Measurements from ENCODE around the gene ZNF569.
"Not testable (repeated sequence)": the region's sequence is repeated elsewhere in the genome, so short reads cannot be mapped to it uniquely, and the experiment has no call there.

ZNF569 gene

DNA sequence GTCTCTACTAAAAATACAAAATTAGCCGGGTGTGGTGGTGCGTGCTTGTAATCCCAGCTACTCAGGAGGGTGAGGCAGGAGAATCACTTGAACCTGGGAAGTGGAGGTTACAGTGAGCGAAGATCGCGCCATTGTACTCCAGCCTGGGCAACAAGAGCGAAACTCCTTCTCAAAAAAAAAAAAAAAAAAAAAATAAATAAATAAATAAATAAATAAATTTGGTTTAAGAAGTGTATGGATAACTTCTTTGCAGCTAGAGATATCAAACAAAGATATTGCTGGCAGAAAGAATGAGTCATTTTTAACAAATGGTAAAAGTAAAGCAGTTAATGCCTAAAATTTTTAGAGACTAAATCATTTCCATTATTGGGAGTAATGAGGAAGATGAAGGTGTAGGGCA, 75.8 kb downstream of the ZNF569 start:
- not testable (repeated sequence) for DNase-seq

GRCh38 chr19:37389234-37389633, 78.0 kb downstream of the ZNF569 start:
- no peak for DNase-seq

GRCh38 chr19:37370880-37371661, 96.2 kb downstream of the ZNF569 start, which contains the start of gene ZNF527:
Gene ZNF527 (plus strand): TSS chr19:37371099. CDS start chr19:37374199, 3,100 bp downstream.
- peak; percentile 94 for DNase-seq

DNA sequence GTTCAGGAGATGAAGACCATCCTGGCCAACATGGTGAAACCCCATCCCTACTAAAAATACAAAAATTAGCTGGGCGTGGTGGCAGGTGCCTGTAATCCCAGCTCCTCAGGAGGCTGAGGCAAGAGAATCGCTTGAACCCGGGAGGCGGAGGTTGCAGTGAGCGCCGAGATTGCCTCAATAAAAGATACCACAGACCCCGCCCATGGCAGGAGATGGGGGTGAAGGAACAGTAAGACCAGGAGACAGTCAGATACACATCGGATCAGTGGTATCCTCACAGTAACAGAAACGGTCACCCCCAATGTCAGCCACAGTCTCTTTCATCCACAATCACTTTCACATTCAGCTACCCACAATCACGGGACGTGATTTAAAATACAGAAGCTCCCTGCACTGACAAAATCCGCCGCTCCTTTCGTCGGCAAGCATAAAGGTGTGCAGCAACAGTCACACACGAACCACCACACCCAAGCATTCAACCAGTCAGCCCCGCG, 96.8 kb downstream of the ZNF569 start:
- not testable (repeated sequence) for DNase-seq

- DNase-seq: peak; percentile 1
These were observed 104.5 kb downstream of the ZNF569 start for GRCh38 chr19:37362733-37363132.

DNA sequence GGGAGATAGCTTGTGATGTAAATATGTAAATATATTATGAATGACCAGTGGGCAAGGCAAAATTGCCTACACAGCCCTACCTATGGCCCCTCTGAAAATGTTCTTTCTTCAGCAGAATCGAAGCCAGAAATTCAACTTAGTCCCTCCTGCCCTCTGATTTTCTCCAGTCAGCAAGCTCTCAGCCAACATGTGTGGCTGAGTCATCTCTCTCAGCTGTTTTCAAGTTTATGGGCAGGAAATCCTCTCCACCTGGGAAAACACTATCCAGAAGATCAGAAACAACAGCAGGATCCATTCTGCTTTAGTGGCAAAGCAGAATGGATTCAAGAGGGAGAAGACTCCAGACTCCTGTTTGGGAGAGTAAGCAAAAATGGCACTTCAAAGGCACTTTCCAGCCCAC, 105.2 kb downstream of the ZNF569 start:
- DNase-seq: no peak

Data from COR-L47 (cell line).